Stromal cell of bone marrow (primary cell): ENCODE data around the gene NCAPG.

Experiments used
- DNase-seq: peaks from one replicate; pipeline ENCODE4 v3.0.0-alpha.2; 2012; ENCODE audit warnings: low read depth

The NCAPG gene, protein sequence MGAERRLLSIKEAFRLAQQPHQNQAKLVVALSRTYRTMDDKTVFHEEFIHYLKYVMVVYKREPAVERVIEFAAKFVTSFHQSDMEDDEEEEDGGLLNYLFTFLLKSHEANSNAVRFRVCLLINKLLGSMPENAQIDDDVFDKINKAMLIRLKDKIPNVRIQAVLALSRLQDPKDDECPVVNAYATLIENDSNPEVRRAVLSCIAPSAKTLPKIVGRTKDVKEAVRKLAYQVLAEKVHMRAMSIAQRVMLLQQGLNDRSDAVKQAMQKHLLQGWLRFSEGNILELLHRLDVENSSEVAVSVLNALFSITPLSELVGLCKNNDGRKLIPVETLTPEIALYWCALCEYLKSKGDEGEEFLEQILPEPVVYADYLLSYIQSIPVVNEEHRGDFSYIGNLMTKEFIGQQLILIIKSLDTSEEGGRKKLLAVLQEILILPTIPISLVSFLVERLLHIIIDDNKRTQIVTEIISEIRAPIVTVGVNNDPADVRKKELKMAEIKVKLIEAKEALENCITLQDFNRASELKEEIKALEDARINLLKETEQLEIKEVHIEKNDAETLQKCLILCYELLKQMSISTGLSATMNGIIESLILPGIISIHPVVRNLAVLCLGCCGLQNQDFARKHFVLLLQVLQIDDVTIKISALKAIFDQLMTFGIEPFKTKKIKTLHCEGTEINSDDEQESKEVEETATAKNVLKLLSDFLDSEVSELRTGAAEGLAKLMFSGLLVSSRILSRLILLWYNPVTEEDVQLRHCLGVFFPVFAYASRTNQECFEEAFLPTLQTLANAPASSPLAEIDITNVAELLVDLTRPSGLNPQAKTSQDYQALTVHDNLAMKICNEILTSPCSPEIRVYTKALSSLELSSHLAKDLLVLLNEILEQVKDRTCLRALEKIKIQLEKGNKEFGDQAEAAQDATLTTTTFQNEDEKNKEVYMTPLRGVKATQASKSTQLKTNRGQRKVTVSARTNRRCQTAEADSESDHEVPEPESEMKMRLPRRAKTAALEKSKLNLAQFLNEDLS

DNA sequence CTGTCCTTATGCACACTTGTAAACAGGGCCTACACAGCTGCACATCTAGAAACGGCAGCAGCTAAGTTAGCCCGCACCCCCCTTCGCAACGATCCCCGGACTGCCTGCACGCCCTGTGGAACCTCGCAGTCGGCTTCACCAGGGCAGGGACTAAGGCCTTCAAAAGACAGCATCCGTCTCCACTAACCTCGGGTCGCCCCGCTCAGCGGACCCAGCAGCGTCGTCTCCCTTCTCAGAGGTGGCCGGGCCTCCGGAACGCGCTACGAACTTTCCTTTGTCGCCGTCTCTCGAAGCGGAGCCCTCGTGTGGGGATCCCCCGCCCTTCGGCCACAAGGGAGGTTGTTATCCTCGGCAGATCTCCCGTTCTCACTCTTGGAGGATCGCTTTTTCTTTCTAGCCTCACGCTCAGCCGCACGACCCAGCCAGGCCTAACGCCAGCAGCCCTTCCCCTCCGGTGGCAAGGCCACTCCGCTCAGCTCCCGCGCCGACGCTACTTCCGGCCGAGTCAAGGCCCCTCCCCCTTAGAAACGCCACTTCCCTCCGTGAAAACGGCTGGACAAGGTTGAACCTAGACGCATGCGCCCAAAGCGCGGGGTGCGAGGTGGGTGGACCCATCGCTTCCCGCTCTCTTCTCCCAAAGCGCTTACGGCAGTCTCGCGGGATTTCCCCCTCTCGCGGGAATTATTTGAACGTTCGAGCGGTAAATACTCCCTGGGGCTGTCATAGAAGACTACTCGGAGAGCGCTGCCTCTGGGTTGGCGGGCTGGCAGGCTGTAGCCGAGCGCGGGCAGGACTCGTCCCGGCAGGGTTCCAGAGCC, at the start of gene NCAPG, which contains the start of gene DCAF16:
TSS of gene NCAPG (plus strand) at position 720 of the 818 bp plus-strand sequence. CDS start 99 bp downstream, outside the sequence.
TSS of gene DCAF16 (minus strand) at position 498 of the 818 bp plus-strand sequence. CDS start 6,616 bp downstream, outside the sequence.
- DNase-seq: peak; percentile 98

DNA sequence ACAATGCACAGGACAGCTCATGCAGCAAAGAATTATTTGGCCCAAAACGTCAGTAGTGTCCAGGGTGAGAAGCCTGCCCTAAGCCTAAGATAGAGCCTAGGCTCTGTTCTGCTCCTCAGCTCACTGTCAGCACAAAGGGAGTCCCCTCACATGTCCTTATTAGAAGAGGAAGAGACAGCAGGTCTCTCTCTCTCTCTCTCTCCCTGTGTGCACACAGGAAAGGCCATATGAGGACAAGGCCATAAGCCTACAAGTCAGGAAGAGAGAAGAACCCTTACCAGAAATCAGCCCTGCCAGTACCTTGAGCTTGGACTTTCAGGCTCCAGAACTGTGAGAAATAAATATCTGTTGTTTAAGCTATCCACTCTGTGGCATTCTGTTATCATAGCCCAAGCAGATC, 49.7 kb upstream of the NCAPG start:
- no peak for DNase-seq

DNA sequence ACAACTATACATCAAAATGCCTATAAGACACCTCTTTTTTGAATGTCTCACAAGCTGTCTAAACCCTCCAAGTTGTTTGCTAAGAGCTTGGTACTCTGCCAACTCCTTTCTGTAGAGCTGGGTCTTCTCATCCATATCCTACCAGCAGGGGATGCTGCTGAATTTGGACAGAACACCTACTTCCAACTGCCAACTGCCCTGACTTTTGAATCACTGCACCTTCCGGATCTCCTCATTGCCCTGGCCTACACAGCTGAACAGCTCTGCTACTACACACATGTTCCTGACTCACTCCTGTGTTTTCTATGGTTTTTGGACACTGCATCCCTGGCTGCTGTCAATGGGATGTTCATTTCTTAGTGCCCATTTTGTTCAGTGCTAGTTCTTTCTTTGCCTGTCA, 48.1 kb upstream of the NCAPG start:
- no peak for DNase-seq

DNA sequence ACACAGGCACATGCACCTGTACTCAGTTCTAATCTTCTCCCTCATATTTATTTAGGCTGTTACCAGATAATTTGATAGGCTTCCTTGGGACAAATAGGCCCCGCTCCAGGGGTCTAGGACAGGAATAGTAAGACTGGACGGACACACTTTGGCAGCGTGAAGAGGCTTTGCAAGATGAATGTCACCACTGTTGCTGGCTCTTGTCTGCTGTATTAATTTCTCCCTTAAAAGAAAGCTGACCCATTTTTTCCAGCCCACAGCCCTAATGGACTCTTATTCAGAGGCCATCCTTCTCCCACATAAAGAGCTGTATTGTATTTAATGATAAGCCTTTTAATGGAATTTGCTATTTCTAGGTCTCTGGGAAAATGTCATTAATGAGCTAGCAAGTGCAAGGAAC, 47.4 kb upstream of the NCAPG start:
- DNase-seq: no peak

DNA sequence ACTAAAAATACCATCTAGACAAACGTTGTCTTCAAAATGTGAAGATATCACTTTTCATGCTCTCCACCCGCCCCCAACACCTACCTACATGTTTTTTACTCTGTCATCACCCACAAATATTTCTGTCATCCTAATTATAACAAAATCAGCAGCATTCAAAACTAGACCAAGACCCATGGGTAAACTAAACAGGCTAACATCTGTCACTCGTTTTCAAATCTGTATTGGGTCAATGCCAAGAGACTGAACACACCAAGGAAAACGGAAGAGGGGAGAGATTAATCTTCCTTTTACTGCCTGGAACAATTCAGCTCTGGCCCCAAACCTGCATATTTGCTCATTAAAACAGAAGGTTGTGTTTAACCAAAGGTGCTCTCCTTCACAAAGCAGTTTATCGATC, 46.8 kb upstream of the NCAPG start:
- no peak for DNase-seq

DNA sequence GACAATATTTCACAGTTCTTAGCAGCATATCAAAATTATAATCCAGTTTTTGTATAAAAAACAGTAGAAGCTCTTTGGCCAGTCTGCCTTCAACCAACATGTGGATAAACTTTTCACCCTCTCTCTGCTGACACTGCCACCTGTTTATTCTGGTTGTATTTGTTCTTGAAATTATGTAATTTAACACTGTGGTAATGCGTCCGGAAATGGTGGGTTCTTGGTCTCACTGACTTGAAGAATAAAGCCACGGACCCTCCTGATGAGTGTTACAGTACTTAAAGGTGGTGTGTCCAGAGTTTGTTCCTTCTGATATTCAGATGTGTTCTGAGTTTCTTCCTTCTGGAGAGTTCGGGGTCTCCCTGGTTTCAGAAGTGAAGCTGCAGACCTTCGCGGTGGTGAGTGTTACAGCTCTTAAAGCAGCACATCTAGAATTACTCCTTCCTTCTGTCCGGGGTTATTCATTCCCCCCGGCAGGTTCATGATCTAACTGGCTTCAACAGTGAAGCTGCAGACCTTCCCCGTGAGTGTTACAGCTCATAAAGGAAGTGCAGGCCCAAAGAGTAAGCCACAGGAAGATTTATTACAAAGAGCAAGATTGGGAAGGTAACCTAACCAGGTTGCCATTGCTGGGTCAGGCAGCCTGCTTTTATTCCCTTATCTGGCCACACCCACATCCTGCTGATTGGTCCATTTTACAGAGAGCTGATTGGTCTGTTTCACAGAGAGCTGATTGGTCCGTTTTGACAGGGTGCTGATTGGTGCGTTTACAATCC, 45.1 kb upstream of the NCAPG start:
- DNase-seq: no peak

DNA sequence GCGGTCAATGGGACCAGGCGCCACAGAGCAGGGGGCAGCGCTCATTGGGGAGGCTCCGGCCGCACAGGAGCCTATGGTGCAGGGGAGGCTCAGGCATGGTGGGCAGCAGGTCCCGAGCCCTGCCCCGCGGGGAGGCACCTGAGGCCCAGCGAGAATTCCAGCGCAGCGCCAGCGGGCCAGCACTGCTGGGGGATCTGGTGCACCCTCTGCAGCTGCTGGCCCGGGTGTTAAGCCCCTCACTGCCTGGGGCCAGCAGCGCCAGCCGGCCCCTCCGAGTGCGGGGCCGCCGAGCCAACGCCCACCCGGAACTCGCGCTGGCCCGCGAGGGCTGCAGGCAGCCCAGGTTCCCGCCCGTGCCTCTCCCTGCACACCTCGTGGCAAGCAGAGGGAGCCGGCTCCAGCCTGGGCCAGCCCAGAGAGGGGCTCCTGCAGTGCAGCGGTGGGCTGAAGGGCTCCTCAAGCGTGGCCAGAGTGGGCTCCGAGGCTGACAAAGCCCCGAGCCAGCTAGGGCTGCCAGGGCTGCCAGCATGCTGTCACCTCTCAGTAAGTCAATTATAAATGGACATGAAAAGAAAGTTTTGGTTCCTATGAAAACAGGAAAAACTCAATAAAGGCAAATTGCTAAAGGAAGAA, 43.8 kb upstream of the NCAPG start:
- no peak for DNase-seq

DNA sequence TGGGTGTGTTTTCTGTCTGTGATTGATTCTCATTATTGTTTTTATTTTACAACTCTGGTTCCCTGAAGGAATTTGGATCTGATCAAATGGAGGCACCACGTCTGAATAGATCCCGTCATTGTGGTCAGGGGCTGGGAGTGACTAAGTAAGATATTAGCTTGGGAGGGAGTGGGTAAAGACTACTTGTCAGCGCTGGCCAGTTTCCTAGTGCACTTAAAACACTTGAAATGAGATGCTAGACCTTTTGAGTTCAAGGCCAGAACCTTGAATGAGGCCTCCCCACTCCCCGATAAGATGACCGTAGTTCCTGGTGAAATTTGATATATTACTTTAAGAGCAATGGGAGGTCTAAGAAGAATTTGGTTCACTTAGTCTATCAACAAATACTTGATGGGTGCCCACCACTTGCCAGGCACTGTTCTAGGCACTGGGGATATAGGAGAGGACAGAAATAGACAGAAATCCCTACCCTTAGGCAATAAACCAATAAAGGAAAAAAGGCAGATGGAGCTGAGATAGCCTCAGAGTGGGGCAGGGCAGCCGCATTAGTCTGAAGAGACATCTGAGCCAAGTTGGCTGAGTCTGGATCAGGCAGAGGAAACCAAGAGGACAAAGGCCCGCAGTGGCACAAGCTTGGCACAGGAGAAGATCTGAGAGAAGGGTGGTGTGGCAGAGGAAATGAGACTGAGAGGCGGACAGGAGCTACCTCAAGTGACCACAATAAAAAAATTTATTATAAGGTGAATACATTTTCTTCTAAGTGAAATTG, 41.2 kb upstream of the NCAPG start:
- no peak for DNase-seq

DNA sequence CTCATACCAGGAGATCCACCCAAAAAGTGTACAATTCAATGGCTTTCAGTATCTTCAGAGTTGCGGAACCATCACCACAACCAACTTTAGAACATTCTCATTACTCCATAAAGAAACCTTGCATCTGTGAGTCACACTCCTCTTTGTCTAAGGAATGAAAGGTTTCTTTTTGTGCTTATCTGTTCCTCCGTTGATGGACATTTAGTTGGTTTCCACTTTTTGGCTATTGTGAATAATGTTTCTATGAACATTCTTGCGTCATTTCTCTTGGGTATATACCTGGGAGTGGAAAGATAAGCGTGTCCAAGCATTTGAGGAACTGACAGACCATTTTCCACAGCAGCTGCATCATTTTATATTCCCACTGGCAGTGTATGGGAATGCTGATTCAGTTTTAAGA, 39.9 kb upstream of the NCAPG start:
- DNase-seq: no peak

DNA sequence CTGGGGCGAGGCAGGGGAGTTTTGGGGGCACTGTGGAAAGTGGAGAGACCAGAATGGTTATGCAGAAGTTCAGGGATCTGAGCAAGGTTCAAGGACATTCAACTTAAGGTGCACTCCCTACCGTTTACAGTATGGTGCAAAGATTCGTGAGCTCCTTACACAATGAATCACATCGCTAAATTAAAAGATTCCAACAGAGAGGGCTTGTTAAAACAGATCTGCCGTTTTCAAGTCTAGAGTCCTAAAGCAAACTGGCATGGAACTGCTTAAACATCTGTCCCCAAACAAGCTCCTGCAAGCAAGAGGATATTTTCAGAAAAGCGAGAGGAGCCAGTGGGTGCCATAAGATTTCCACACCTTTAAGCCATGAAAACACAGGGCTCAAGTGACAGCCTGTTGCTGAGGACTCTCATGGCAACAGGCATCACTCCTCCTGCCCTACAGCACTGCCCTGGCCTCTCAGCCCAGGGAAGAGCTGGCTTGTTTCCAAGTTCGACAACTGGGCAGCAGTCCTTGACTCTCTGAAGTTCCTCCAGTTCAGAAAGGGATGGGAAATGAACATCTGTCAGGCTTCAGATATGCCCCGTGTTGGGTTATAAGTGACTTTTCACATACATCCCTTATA, 39.4 kb upstream of the NCAPG start:
- DNase-seq: no peak

DNA sequence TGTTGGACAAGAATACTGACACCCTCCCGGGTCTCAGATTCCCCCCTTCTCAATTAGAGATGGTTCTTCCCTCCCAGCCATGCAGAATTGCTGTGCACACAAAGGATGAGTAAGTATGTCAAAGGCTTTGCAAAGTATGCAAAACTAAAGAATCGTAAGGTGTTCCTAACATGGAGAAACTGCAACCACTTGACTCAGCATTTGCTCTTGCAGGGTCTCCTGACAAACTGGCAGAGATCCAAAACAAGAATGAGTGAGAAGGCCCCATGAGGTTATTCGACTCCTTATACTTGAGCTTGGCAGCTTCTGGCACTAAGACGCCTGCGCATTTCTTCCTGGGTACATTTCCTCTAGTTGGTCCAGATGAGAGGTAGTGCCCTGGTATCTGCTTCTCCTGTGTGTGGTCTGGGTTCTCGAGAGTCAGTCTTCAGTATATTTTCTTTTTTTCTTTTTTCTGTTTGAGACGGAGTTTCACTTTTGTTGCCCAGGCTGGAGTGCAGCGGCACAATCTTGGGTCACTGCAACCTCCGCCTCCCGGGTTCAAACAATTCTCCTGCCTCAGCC, 37.6 kb upstream of the NCAPG start:
- DNase-seq: no peak

DNA sequence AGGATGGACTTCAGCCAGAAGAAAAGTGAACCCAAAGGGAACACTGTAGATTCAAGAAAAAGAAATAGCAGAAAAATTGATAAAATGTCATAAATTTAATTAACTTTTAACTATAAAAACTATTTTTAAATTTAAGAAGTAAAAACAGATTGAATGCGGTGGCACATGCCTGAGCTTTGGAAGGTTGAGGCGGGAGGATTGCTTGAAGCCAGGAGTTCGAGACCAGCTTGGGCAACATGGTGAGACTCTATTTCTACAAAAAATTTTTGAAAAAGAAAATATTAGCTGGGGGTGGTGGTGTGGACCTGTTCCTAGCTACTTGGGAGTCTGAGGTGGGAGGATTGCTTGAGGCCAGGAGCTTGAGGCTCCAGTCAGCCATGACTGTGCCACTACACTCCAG, 32.3 kb upstream of the NCAPG start:
- DNase-seq: no peak

DNA sequence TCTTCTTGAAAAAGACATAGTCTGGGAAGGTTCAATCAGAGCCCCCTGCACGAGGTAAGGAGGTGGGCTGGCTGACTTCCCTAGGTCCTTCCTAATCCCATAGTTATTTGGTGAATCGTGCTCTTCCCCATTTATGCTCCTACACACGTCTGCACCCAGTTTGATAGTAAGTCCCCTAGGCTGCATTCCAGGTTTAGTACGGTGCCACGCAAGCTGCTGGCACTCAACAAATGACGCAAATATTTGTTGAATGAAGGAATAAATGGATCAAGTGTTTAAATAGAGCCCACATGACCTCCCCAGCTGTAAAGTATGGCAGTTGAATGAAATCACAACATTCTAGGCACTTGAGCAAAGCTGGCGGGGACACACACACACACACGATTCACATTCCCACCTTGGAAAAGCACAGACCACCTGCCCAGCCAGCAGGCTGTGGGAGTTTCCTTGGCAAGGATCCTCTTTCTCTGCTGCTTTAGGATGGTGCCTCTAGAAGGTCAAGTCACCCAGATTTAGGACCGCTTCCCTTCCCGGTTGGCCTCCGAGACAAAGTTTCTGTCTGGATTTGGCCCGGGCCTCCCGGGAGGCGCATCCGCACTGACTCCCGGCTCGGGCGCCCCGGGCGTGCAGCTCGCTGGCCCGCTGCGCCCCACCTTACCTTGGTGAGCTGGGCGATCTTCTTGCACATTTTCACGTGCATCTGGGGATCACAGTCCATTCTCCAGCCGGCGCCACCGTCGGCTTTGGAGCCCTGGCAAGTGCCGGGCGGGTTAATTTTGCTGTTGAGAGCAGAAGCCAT, 30.1 kb upstream of the NCAPG start:
- DNase-seq: no peak

DNA sequence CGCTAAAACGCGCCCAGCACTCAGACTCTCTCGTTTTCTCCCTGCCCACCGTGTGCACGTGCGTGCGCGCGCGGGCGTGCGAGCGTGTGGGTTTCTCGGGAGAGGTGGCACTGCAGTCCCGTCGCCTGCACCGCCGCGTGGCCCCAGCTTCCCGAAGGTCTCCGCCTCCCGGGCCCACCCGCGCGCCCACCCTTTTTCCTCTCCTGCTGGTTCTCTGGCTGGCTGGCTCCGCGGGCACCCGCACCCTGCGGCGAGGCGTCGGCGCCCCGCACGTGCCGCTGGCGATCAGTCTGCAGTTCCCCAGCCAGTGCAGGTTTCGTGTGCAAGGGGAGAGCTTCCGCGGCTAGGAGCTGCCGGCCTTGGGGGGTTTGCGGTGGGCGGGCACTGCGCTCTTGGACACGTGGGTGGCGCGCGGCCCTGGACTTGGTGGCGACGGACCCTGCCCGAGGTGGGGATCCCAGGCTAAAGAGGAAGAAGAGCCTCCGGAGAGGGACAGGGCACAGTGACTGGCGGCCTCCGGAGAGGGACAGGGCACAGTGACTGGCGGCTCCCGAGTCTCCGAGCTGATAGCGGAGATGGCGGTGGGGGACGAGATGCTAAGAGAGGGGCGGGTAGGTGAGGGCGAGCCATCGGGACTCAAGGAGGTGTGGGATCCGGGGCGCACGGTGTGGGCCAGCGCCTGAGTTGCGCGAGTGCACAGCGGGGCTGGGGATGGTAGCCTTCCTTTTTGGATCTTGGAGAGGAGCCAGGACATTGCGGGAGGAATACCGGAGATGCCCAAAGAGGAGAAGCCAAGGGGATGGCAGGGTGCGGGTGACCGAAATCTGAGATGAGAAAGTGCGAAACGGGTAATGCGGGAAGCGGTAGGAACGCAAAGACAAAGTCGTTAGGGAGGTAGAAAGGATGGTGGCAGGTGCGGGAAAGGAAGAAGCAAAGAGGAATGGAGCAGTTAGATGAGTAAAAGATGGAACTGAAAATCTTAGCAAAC, 29.2 kb upstream of the NCAPG start, which contains the start of gene FAM184B:
TSS of gene FAM184B (minus strand) at position 322 of the 988 bp plus-strand sequence. CDS start 322 bp downstream, outside the sequence.
- no peak for DNase-seq

DNA sequence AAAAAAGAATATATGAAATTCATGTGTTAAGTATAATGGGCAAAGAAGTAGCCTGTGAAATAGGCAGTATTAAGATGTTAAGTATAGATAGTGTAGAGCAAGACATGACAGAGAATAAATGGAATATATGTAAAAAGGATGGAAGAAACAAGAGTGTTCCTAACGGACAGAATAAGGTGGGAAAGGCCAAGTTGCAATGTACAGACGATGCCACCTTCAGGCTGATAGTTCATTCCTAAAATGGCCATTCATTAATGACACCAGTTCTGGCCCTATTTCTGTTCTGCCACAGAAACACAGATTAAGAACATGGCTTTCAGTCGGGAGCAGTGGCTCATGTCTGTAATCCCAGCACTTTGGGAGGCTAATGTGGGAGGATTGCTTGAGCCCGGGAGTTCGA, 24.9 kb upstream of the NCAPG start:
- DNase-seq: no peak

DNA sequence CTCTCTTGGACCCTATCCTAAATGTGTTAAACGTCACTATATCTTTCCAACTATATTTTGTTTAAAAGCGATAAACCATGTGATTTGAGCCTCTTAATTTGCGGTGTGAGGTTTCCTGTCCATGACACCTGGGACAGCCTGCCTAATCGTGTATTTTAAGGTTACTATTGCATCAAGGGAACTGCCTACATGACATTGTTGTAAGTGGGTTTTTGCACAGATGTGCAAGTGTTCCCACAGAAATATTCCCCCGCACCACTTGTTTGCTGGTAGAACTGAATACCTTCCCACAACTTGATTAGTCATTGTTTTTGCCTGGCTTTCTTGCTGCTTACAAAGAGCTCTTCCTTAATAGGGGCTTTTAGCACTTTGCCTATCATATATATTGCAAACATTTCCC, 24.2 kb upstream of the NCAPG start:
- DNase-seq: no peak

DNA sequence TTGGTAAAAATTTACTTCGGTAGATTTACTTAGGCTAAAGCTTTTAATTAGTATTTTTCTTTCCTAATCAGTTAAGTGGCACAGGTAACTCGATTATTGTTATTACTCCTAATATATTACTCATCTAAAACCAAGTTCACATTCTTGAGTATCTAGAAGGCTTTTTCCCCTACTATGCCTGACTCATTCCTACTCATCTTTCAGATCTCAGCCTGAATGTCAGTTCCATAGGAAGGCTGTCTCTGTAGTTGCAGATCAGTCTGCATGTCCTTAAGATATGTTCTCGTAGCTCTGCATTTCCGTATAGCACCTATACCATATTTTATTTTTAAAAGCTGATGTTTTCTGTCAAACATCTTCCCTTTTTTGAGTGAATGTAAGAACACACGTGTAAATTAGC, 23.5 kb upstream of the NCAPG start:
- DNase-seq: no peak
